Stomach (tissue), 4 donors: Measurements from ENCODE around the gene CCR5AS.

ENCODE experiments used
- EP300 ChIP-seq: sonication (generic); formaldehyde crosslinking; IDR thresholded peaks from one replicate; pipeline ENCODE4 v1.6.1; 2017; ENCODE audit warnings: antibody characterized with exemption
- POLR2A ChIP-seq, 4 donors: fragments of 450-650 bp; IDR thresholded peaks; one replicate each; pipeline ENCODE4 v1.6.1; 2016; ENCODE audit warnings: antibody characterized with exemption in 4 of 4, control low read depth in 2 of 4, mild to moderate bottlenecking in 1 of 4, moderate library complexity in 1 of 4
- POLR2AphosphoS5 ChIP-seq, 3 donors: sonication (generic); formaldehyde crosslinking; IDR thresholded peaks; one replicate each; pipeline ENCODE4 v1.6.1; 2016; ENCODE audit warnings: antibody characterized with exemption in 3 of 3
- TF ChIP-seq, protein P1 (sequence below), 7 experiments: fragments of 450-650 bp in 4 of 7; fragments of 200-600 bp in 3 of 7; sonication (generic) in 3 of 7; IDR thresholded peaks; one replicate each; pipeline ENCODE4 v1.5.1; 2016 to 2019; ENCODE audit warnings: antibody characterized with exemption in 7 of 7, control low read depth in 2 of 7, mild to moderate bottlenecking in 1 of 7

DNA sequence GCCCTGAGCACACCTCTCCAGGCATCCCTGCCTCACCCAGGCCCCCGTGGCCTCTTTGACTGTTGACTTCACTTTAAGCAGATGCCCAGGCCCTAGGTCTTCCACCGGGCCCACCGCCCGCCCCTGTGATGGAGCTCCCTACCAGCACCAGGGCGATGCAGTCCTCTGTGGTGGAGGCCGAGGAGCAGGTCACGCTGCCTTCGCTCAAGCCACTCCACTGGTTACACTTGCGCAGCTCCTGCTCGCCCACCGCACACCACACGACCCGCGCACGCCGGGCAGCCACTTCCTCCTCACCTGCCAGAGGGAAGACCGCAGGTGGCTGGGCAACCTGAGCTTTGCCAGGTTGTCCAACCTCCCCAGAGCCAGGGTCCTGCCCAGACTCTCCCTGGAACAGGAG, 41.9 kb upstream of the CCR5AS start:
- TF ChIP-seq, protein P1, sequence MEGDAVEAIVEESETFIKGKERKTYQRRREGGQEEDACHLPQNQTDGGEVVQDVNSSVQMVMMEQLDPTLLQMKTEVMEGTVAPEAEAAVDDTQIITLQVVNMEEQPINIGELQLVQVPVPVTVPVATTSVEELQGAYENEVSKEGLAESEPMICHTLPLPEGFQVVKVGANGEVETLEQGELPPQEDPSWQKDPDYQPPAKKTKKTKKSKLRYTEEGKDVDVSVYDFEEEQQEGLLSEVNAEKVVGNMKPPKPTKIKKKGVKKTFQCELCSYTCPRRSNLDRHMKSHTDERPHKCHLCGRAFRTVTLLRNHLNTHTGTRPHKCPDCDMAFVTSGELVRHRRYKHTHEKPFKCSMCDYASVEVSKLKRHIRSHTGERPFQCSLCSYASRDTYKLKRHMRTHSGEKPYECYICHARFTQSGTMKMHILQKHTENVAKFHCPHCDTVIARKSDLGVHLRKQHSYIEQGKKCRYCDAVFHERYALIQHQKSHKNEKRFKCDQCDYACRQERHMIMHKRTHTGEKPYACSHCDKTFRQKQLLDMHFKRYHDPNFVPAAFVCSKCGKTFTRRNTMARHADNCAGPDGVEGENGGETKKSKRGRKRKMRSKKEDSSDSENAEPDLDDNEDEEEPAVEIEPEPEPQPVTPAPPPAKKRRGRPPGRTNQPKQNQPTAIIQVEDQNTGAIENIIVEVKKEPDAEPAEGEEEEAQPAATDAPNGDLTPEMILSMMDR (IDR thresholded peaks at IDR 0.05) = no peak
- no peak for TF ChIP-seq POLR2AphosphoS5 (IDR thresholded peaks at IDR 0.05)
- TF ChIP-seq POLR2A (IDR thresholded peaks at IDR 0.05) = no peak
- TF ChIP-seq EP300 = no peak
